HG03045 (cell line): ENCODE results near the gene TBL2.
"Not testable (repeated sequence)": the region's sequence is repeated elsewhere in the genome, so short reads cannot be mapped to it uniquely, and the experiment has no call there.

Experiments
- ATAC-seq: cut with Tn5 transposase; IDR thresholded peaks from one replicate; pipeline ENCODE4 v1.9.1; 2021; ENCODE audit warnings: mild to moderate bottlenecking, moderate library complexity; ENCODE audit not compliant: unreplicated experiment

TBL2 gene

DNA sequence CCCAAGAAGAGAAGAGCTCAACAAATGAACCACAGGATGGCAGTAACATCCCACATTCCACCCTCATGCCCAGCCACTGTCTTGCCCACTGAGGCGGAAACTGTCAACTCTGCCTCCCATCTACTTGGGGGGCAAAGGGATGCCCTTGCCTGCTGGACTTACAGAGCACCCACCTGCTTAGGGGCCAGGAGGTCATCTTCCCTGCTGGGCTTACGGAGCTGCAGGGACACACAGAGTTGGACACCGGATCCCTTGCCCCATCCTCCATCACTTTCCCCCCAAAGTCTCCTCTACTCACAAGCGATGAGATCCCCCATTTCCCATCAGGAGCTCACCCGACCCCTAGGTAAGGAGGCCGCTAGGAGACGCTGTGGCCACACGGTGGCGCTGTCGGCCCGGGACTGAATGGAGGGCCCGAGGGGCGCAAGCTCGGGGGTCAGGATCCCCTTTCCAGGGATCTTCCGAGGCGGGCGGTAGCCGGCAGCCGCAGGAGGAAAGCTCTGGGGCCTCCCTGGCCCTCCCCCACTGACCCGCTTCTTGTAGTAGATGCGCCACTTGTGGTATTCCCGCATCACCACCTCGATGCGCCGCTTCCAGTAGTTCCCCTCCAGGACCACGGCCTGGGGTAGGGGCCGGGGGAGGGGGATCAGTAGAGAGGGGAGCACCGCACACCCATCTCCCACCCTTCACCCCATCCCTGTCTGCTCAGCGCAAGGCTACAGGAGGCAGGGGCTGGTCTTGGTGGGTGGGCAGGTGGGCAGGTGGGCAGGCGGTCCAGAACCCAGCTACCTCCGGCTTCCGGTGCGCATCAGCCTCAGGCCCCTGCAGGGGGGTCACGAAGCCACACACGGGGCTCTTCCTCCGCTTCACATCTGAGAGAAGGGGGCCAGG lies 28.7 kb upstream of the TBL2 start:
- ATAC-seq = no peak

GRCh38 chr7:73605601-73606220 lies 27.3 kb upstream of the TBL2 start:
- ATAC-seq = no peak

- no peak for ATAC-seq
Observed at GRCh38 chr7:73602721-73603651, 24.6 kb upstream of the TBL2 start.

DNA sequence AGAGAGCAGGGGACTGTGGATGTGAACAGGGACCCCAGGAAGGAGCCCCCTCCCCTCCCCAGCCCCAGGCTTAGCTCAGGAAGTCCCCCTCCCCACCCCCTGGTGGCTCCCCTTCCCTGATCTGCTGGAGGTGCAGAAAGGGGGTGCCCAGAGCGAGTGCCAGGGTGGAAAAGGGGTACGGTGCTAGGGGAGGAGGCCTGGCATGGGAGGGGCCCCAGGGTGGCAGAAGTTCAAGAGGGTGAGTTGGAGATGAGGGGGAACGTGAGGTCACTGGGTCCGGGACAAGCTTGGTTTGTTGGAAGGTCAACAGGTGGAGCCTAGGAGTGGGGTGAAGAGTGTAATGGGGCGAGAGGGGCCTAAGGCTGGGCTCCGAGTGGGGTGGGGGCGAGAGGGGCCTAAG lies 21.5 kb upstream of the TBL2 start:
- ATAC-seq = no peak

GRCh38 chr7:73599151-73599882 lies 20.9 kb upstream of the TBL2 start:
- no peak for ATAC-seq

DNA sequence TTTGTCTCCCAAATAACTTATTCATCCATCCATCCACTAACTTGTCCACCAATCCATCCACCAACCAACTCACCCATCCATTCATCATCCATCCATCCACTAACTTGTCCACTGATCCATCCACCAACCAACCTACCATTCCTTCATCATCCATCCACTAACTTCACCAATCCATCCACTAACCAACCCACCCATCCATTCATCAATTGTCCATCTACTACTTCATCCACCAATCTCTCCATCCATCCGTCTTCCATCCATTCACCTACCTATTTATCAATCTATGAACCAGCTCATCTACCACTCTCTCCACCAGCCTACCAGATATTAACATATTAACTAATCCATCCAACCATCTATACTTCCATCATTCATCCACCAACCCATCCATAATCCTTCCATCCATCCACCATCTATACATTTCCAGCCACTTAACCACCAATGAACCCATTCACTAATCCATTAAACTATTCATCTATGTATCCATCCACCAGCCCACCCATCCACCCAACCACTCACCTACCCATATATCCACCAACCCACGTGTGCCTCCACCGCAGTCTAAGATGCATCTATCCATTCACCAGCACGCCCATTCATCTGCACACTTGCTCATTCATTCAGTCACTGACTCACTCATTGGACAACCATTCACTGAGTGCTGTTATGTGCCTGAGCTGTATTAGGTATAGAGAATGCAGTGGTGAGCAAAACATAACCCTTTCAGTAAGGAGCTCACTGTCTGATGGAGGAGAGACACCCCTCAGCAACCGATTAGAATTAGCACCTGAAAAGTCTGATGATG lies 19.8 kb upstream of the TBL2 start:
- ATAC-seq = no peak

- ATAC-seq = no peak
Observed at GRCh38 chr7:73596191-73597065, 18.0 kb upstream of the TBL2 start.

DNA sequence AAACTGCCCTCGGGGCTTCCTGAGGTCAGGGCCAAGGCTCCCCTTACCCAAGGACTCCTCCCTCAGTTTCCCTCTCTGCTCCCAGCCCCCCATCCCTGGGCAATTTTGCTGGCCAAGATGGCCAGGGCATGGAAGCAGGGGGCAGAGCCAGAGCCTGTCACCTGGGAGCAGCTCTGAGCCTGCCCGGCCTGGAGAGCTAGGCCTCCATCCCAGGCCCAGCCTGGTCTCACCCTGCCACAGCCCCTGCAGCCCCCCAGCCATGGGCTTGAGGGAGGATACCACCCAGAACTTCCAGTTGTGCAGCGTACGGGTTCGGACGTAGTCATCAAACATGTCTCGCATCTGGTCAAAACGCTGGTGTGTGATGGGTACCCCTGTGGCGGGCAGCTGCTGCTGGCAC lies 17.0 kb upstream of the TBL2 start:
- no peak for ATAC-seq

DNA sequence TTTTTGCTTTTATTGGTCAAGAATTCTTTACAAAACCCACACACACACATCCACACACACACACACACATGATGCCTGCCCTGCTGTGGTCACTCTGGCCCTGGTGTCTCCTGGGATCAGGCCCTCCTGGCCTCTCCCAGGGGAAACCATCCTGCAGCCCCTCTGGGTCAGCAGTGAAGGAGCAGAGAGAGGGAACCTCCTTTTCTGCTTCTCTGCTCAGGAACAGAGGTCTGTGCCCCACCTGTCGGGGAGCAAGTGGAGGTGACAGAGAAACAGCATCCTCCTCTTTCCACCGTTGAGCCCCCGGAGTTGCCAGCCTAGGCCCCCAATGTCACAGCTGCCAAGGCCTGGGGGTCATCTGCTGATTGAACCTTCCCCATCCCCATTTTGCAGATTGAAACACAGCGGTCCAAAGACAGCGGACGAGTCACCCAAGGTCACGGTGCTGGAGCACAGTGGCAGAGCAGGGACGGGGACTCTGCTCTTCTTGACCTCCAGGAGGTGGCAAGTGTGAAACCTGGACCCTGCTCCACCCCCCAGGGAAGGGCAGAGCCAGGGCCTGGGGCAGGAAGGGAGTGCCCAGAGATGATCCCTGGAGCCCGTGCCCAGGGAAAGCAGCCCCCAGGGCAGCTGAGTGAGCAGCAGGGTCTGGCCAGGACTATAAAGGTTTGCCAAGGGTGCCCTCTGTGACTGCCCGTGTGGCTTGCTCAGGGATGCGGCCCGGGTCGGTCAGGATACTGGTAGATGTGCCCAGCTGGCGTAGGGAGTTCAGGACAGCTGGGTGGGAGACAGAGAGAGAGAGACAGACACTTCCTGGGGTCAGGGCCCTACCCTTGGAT lies 15.0 kb upstream of the TBL2 start:
- ATAC-seq = no peak

- ATAC-seq = no peak
Observed at GRCh38 chr7:73586911-73587310, 8.5 kb upstream of the TBL2 start.

DNA sequence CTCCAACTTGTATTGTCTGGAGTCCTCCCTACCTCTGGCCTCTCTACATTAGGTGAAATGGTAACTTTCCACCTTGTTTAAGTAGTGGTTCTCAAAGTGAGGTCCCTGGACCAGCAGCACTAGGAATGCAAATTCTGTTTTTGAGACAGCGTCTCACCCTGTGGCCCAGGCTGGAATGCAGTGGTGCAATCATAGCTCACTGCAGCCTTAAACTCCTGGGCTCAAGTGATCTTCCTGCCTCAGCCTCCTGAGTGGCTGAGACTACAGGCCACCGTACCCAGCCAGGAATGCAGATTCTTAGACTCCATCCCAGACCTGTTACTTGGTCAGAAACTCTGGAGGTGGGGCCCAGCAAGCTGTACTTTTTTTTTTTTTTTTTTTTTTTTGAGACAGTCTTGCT lies 6.8 kb upstream of the TBL2 start:
- ATAC-seq = no peak

- no peak for ATAC-seq
Observed at GRCh38 chr7:73582664-73583202, 4.4 kb upstream of the TBL2 start.

GRCh38 chr7:73581006-73581405 lies 2.6 kb upstream of the TBL2 start:
- not testable (repeated sequence) for ATAC-seq

- peak; percentile 25 for ATAC-seq
Observed at GRCh38 chr7:73577627-73578341, 595 bp downstream of the TBL2 start.

- no peak for ATAC-seq
Observed at GRCh38 chr7:73573791-73574190, 4.6 kb downstream of the TBL2 start.

DNA sequence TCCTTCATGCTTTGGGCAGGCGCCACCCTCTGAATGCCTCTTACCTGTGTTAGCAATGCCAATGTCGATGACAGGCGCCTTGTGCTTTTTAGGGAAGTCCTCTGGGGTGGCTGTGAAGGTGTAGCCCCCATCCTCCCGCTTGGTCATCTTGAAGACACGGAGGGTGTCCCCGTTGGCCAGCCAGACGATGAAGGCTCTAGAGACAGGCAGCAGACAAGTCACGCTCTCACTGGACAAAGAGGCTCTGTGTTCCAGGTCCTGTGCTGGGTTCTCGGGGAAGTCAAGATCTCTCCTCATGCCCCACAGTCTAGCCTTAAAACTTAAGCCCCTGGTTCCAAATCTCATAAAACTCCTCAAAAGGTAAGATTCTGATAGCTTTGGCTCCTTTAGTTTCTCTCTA lies 5.1 kb downstream of the TBL2 start:
- no peak for ATAC-seq

DNA sequence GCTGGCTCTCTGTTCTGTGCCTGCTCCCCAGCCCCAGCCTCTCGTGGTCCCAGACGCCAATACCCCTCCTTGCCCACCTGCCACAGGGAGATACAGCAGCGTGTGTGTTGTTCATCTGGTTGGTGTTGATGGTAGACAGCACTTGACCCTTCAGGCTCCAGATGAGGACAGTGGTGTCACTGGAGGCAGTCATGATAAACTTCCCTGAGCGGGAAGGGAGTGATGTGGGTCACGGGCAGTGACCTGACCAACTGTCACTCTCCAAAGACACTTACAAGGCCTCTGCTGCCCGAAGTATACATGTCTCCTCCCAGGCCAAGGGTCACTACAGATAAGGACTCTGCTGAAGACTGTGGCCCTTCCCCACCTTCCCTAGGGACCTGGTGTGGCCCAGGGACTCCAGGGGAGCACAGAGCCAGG lies 5.6 kb downstream of the TBL2 start:
- ATAC-seq = no peak
